AG04450 (cell line): ENCODE results near the gene TRERF1. TPM values are rescaled to one million over a fixed set of nuclear protein-coding genes. Genes with fewer than 3 reads are reported as not detected.

ENCODE experiments used
- CTCF ChIA-PET: fragments of 300-600, 350-600 bp; formaldehyde crosslinking; extraction: SDS; loops from one replicate; lab custom pipeline; 2022; ENCODE audit warnings: antibody characterized with exemption, inconsistent platforms; lab: Charles Lee
- POLR2A ChIA-PET: fragments of 350-600 bp; formaldehyde crosslinking; extraction: SDS; loops from one replicate; lab custom pipeline; 2021; ENCODE audit warnings: antibody characterized with exemption, inconsistent platforms; lab: Yijun Ruan, JAX
- DNase-seq: peaks from one replicate; pipeline ENCODE4 v3.0.0-alpha.2; 2011; ENCODE audit warnings: low read depth, low spot score
- H3K27ac ChIP-seq: one replicate; pipeline ENCODE4 v1.5.1; 2012; ENCODE audit warnings: low read depth, low read length, control low read depth
- H3K27me3 ChIP-seq: one replicate; pipeline ENCODE4 v1.6.0; 2012; ENCODE audit warnings: low read length; ENCODE audit not compliant: control insufficient read depth, insufficient read depth
- H3K4me3 ChIP-seq: 2 replicates; pipeline ENCODE4 v1.5.1; 2011; ENCODE audit warnings: mild to moderate bottlenecking, low read depth, low read length, control low read depth
- H3K9me3 ChIP-seq: 2 replicates; pipeline ENCODE4 v1.5.1; 2012; ENCODE audit warnings: low read length; ENCODE audit not compliant: control insufficient read depth, insufficient read depth
- CTCF ChIP-seq: IDR thresholded peaks from 2 replicates; pipeline ENCODE4 v1.5.1; 2011; ENCODE audit warnings: low read depth, low read length, control low read depth, inconsistent platforms
- polyA plus RNA-seq: library from polyadenylated mRNA; depleted of rRNA; stranded (reverse); fragments of >200 nt; gene quantifications from 2 replicates; pipeline ENCODE4 v1.2.3, GENCODE V29; 2011

TRERF1 gene
- polyA plus RNA-seq, 1 experiment = 7.3 TPM

DNA sequence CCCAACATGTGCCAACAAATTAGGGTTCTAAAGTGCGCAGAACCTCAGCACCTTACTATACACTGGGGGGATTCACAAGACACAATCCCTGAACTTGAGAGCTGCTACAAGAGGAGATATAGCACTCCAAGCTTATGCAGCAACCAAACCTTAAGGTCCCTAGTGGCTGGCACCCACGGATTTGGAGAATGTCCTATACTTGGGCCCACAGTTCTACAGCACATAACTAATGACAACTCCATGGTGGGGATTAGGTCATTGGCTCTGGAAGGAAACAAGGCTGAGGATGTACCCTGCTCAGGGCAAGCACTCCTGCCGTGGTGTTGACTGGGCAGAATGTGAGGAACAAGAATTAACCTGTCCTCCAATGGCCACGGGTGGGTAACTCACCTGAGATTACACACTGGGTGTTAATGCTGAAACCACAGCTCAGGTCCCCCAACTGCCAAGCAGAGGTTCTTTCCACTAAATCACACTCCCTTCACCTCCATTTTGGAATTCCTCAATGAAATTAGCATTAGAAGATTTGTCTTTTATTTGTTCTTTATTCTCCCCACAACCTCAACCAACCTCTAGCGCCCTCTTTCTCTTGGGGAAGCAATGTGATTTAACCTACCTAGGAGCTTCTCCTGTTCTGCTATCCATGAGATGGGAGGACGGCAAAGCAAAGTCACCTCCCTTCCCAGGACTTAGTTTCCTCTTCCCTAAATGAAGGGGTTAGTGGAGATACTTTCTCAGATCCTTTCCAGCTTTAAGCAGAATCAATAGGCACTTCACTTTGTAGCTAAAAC, 32.0 kb downstream of the TRERF1 start:
- Histone ChIP-seq H3K9me3 (no peaks in the 10 kb centered on the region), H3K27ac (no peak overlapping the region), H3K4me3 (no peak overlapping the region), H3K27me3 (no peaks in the 10 kb centered on the region)
- no peak for TF ChIP-seq CTCF
- CTCF ChIA-PET = interaction anchor here (1.0 to 1.4 kb wide), 2 partner anchors 111 to 128 kb away, joined by 4 to 5 read pairs; no protein-coding TSS in a partner anchor
- DNase-seq = no peak
- POLR2A ChIA-PET = no interaction called here

DNA sequence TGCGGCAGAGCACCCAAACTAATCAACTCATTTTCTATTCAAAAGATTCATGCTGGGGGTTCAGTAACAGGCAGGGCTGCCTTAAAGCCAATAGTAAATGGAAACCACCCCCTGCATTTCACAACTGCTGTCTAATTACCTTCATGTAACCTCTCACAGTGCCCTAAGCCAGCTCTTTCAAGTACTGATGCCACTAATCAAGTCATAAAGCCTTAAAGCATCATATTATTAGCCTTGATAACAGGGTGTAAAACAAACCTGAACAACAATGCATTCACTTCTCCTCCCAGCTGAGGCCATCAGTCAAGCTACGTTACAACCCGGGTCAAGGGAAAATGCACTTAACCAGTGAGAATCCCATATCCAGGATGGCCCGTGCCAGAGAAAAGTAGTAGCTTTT, 33.0 kb downstream of the TRERF1 start:
- CTCF ChIA-PET = interaction anchor here (0.6 to 1.4 kb wide), 2 partner anchors 72 to 129 kb away, joined by 3 to 5 read pairs; no protein-coding TSS in a partner anchor
- no peaks in the 10 kb centered on the region for H3K9me3 ChIP-seq
- DNase-seq = no peak
- POLR2A ChIA-PET = no interaction called here
- no peak overlapping the region for H3K4me3 ChIP-seq
- H3K27ac ChIP-seq = no peak overlapping the region
- H3K27me3 ChIP-seq = no peaks in the 10 kb centered on the region
- no peak for TF ChIP-seq CTCF

GRCh38 chr6:42417641-42418112, 34.0 kb downstream of the TRERF1 start:
- H3K27me3 ChIP-seq = no peaks in the 10 kb centered on the region
- DNase-seq = no peak
- POLR2A ChIA-PET = no interaction called here
- no peak overlapping the region for H3K27ac ChIP-seq
- no peaks in the 10 kb centered on the region for H3K9me3 ChIP-seq
- TF ChIP-seq CTCF = no peak
- CTCF ChIA-PET = no interaction called here
- H3K4me3 ChIP-seq = no peak overlapping the region

- H3K9me3 ChIP-seq = no peaks in the 10 kb centered on the region
- ChIA-PET POLR2A (no interaction called here), CTCF (no interaction called here)
- no peak for TF ChIP-seq CTCF
- H3K27ac ChIP-seq = no peak overlapping the region
- no peak for DNase-seq
- H3K4me3 ChIP-seq = no peak overlapping the region
- no peaks in the 10 kb centered on the region for H3K27me3 ChIP-seq
These were observed 40.3 kb downstream of the TRERF1 start for GRCh38 chr6:42411406-42411805.

GRCh38 chr6:42410861-42411260, 40.9 kb downstream of the TRERF1 start:
- no peaks in the 10 kb centered on the region for H3K27me3 ChIP-seq
- ChIA-PET POLR2A (no interaction called here), CTCF (no interaction called here)
- H3K4me3 ChIP-seq = no peak overlapping the region
- H3K9me3 ChIP-seq = no peaks in the 10 kb centered on the region
- no peak for TF ChIP-seq CTCF
- no peak overlapping the region for H3K27ac ChIP-seq
- no peak for DNase-seq
